Right lobe of liver (tissue), 4 donors: Measurements from ENCODE around the gene ADGRL2.

ENCODE experiments used
- CTCF ChIP-seq, 4 donors: fragments of 200-600 bp in 3 of 4; fragments of 450-650 bp in 1 of 4; IDR thresholded peaks; one replicate each; pipeline versions ENCODE4 v1.5.1 to v1.8.0; 2016 to 2022; ENCODE audit warnings: antibody characterized with exemption in 4 of 4, mild to moderate bottlenecking in 2 of 4
- POLR2A ChIP-seq: fragments of 450-650 bp; IDR thresholded peaks from one replicate; pipeline ENCODE4 v1.6.1; 2017; ENCODE audit warnings: antibody characterized with exemption, mild to moderate bottlenecking
- donor health status: DM: no; HTN: no; CAD: no.
- donor health status: DM: no; HTN: no; CAD: no.
- donor health status: DM: no; HTN: yes; CAD: no.

- TF ChIP-seq CTCF (IDR thresholded peaks at IDR 0.05) = no peak
- TF ChIP-seq POLR2A = no peak
These were observed 120.2 kb downstream of the ADGRL2 start for GRCh38 chr1:81920886-81921285.
